Smooth muscle cell (in vitro differentiated cells): Measurements from ENCODE around the gene TOM1. TPM values are rescaled to one million over a fixed set of nuclear protein-coding genes. Genes with fewer than 3 reads are reported as not detected.

ENCODE experiments used
- DNase-seq: peaks from one replicate; lab custom pipeline; 2025; ENCODE audit not compliant: unreplicated experiment; lab: John Stamatoyannopoulos, UW
- H2AFZ ChIP-seq: fragments of 200-600 bp; sonication (generic); 2 replicates; pipeline ENCODE4 v1.6.0; 2016; ENCODE audit warnings: antibody characterized with exemption, low read depth, mild to moderate bottlenecking
- H3F3A ChIP-seq: fragments of 200-600 bp; sonication (generic); 2 replicates; pipeline ENCODE4 v1.6.0; 2017; ENCODE audit warnings: antibody characterized with exemption, low read depth
- H3K27ac ChIP-seq: fragments of 200-600 bp; sonication (generic); 2 replicates; pipeline ENCODE4 v1.5.1; 2016; ENCODE audit warnings: low read depth, mild to moderate bottlenecking
- H3K27me3 ChIP-seq: fragments of 200-600 bp; sonication (generic); 2 replicates; pipeline ENCODE4 v1.6.1; 2016; ENCODE audit warnings: low read depth, mild to moderate bottlenecking
- H3K36me3 ChIP-seq: fragments of 200-600 bp; sonication (generic); 2 replicates; pipeline ENCODE4 v1.5.1; 2016; ENCODE audit warnings: low read depth
- H3K4me1 ChIP-seq: fragments of 200-600 bp; sonication (generic); 2 replicates; pipeline ENCODE4 v1.5.1; 2016; ENCODE audit warnings: low read depth
- H3K4me2 ChIP-seq: fragments of 200-600 bp; sonication (generic); 2 replicates; pipeline ENCODE4 v1.6.0; 2016; ENCODE audit warnings: mild to moderate bottlenecking
- H3K4me3 ChIP-seq: fragments of 200-600 bp; sonication (generic); 2 replicates; pipeline ENCODE4 v1.5.1; 2016; ENCODE audit warnings: mild to moderate bottlenecking
- H3K79me2 ChIP-seq: fragments of 200-600 bp; sonication (generic); 2 replicates; pipeline ENCODE4 v1.6.0; 2016; ENCODE audit warnings: low read depth, mild to moderate bottlenecking
- H3K9ac ChIP-seq: fragments of 200-600 bp; sonication (generic); 2 replicates; pipeline ENCODE4 v1.6.0; 2016; ENCODE audit warnings: low read depth
- H3K9me3 ChIP-seq: fragments of 200-600 bp; sonication (generic); replicated peaks from 2 replicates; pipeline ENCODE4 v1.5.1; 2016; ENCODE audit warnings: low read depth
- H4K20me1 ChIP-seq: fragments of 200-600 bp; sonication (generic); 2 replicates; pipeline ENCODE4 v1.6.0; 2016; ENCODE audit warnings: low read depth
- WGBS: methylation state at CpG from one replicate; pipeline ENCODE4 v1.1.7; 2016; ENCODE audit warnings: low lambda C conversion rate; 5-methylcytosine and 5-hydroxymethylcytosine counted together
- polyA plus RNA-seq: library from polyadenylated mRNA; unstranded; fragments of >200 nt; fragmentation: Nextera tagmentation; extraction: Ambion mirVana; gene quantifications from 2 replicates; pipeline ENCODE4 v1.2.1, GENCODE V29; 2016
- total RNA-seq: library from RNA; depleted of rRNA; stranded (reverse); fragments of >200 nt; gene quantifications from 2 replicates; pipeline ENCODE4 v1.2.3, GENCODE V29; 2014
- TF ChIP-seq, protein P1 (sequence below): fragments of 200-600 bp; sonication (generic); IDR thresholded peaks from 2 replicates; pipeline ENCODE4 v1.5.1; 2017; ENCODE audit warnings: borderline replicate concordance, mild to moderate bottlenecking, antibody characterized with exemption; ENCODE audit not compliant: insufficient read depth, poor library complexity, severe bottlenecking

Gene TOM1
- total and polyA plus RNA-seq, 2 experiments from 2014 or later, result 86.1 to 127 TPM

GRCh38 chr22:35305525-35306070, 5.9 kb downstream of the TOM1 start:
- no peak overlapping the region for H3K4me3 ChIP-seq
- H3F3A ChIP-seq, result peaks cover 3% of the 10 kb centered on the region
- peaks cover 56% of the 10 kb centered on the region for H3K79me2 ChIP-seq
- H3K4me1 ChIP-seq, result peaks cover 14% of the 10 kb centered on the region
- TF ChIP-seq, protein P1, sequence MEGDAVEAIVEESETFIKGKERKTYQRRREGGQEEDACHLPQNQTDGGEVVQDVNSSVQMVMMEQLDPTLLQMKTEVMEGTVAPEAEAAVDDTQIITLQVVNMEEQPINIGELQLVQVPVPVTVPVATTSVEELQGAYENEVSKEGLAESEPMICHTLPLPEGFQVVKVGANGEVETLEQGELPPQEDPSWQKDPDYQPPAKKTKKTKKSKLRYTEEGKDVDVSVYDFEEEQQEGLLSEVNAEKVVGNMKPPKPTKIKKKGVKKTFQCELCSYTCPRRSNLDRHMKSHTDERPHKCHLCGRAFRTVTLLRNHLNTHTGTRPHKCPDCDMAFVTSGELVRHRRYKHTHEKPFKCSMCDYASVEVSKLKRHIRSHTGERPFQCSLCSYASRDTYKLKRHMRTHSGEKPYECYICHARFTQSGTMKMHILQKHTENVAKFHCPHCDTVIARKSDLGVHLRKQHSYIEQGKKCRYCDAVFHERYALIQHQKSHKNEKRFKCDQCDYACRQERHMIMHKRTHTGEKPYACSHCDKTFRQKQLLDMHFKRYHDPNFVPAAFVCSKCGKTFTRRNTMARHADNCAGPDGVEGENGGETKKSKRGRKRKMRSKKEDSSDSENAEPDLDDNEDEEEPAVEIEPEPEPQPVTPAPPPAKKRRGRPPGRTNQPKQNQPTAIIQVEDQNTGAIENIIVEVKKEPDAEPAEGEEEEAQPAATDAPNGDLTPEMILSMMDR, result no peak
- H3K9me3 ChIP-seq, result no peaks in the 10 kb centered on the region
- peaks cover 58% of the 10 kb centered on the region for H4K20me1 ChIP-seq
- WGBS, result 71% methylated on average over 8 of the region's 8 CpGs
- no peak overlapping the region for H2AFZ ChIP-seq
- H3K27ac ChIP-seq, result no peak overlapping the region
- no peaks in the 10 kb centered on the region for H3K36me3 ChIP-seq
- DNase-seq, result no peak
- no peak overlapping the region for H3K9ac ChIP-seq
- H3K4me2 ChIP-seq, result no peak overlapping the region
- H3K27me3 ChIP-seq, result no peaks in the 10 kb centered on the region

DNA sequence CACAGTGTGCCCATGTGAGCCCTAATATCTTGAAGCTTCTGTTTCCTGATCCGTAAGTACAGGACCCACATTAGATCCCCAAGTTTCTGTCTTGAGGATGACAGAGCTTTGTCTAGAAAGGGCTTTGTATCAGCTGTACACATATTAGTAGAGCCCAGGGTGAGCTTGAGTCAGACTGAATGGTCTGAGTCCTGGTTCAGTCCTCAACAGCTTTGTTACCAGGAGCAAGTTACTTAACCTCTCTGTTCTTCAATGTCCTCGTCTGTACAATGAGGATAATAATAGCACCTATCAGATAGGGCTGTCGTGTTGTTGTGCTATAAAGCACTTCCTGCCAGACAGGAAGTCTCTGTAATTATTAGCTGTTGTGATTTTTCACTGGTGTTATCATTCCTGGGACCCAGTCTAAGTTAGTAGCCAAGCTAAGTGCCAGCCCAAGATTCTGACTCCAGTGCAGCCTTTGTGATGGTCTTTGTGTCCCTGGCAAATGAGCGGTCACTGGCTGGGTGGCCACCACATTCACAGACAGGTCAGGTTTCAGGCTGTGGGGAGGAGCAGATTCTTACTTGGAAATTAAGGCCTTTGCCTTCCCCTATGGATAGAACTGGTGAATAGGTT, 6.8 kb downstream of the TOM1 start:
- no peak overlapping the region for H3K4me3 ChIP-seq
- H4K20me1 ChIP-seq, result peaks cover 67% of the 10 kb centered on the region
- peaks cover 59% of the 10 kb centered on the region for H3K79me2 ChIP-seq
- peaks cover 19% of the 10 kb centered on the region for H3K4me1 ChIP-seq
- H3K4me2 ChIP-seq, result no peak overlapping the region
- 47% methylated on average over 4 of the region's 4 CpGs for WGBS
- DNase-seq, result no peak
- TF ChIP-seq, protein P1, result no peak
- H3K9me3 ChIP-seq, result no peaks in the 10 kb centered on the region
- H3K27ac ChIP-seq, result no peak overlapping the region
- no peak overlapping the region for H3K9ac ChIP-seq
- H3K27me3 ChIP-seq, result no peaks in the 10 kb centered on the region
- H3F3A ChIP-seq, result peaks cover 3% of the 10 kb centered on the region
- H3K36me3 ChIP-seq, result no peaks in the 10 kb centered on the region
- no peak overlapping the region for H2AFZ ChIP-seq

GRCh38 chr22:35307372-35307771, 7.7 kb downstream of the TOM1 start:
- H3K79me2 ChIP-seq, result peaks cover 59% of the 10 kb centered on the region
- no peak overlapping the region for H3K4me2 ChIP-seq
- TF ChIP-seq, protein P1, result no peak
- peaks cover 76% of the 10 kb centered on the region for H4K20me1 ChIP-seq
- H3K36me3 ChIP-seq, result no peaks in the 10 kb centered on the region
- 94% methylated on average over 9 of the region's 9 CpGs for WGBS
- peaks cover 19% of the 10 kb centered on the region for H3K4me1 ChIP-seq
- DNase-seq, result no peak
- no peak overlapping the region for H2AFZ ChIP-seq
- no peak overlapping the region for H3K4me3 ChIP-seq
- no peak overlapping the region for H3K9ac ChIP-seq
- no peaks in the 10 kb centered on the region for H3K27me3 ChIP-seq
- no peaks in the 10 kb centered on the region for H3F3A ChIP-seq
- H3K27ac ChIP-seq, result no peak overlapping the region
- no peaks in the 10 kb centered on the region for H3K9me3 ChIP-seq

DNA sequence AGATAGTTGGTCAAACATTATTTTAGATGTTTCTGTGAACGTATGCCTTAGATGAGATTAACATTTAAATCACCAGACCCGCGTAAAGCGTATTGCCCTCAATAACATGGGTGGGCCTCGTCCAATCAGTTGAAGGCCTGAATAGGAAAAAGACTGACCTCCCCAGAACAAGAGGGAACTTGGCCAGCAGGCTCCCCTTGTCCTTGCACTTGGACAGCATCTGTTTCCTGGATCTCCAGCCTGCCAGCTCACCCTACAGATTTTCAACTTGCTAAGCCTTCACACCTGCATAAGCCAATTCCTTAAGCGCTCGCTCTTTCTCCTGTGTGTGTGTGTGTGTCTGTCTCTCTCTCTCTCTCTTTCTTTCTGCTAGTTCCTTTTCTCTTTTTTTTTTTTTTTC, 8.2 kb downstream of the TOM1 start:
- TF ChIP-seq, protein P1, result no peak
- WGBS, result 98% methylated on average over 7 of the region's 7 CpGs

More for the DNA sequence above, 8.2 kb downstream of the TOM1 start:
- Histone ChIP-seq H3F3A (no peaks in the 10 kb centered on the region), H3K27me3 (no peaks in the 10 kb centered on the region), H3K9ac (no peak overlapping the region), H3K27ac (no peak overlapping the region), H3K4me3 (no peak overlapping the region), H3K4me2 (no peak overlapping the region), H4K20me1 (peaks cover 81% of the 10 kb centered on the region), H3K9me3 (no peaks in the 10 kb centered on the region), H3K79me2 (peaks cover 59% of the 10 kb centered on the region), H3K4me1 (peaks cover 19% of the 10 kb centered on the region), H3K36me3 (no peaks in the 10 kb centered on the region), H2AFZ (no peak overlapping the region)
- DNase-seq, result no peak
